NCI-H2107 treated with DMSO at 0.1 percent for 48 hours (cell line): ENCODE results near the gene ROS1.
"Not testable (repeated sequence)": the region's sequence is repeated elsewhere in the genome, so short reads cannot be mapped to it uniquely, and the experiment has no call there.

Source experiments
- DNase-seq: peaks from one replicate; lab custom pipeline; 2025; ENCODE audit not compliant: unreplicated experiment; lab: John Stamatoyannopoulos, UW

ROS1 gene

GRCh38 chr6:117425431-117426153, at the start of gene ROS1:
ROS1 (minus strand) TSS chr6:117425942; CDS start chr6:117425656, 286 bp downstream.
- DNase-seq, result no peak

- DNase-seq, result no peak
Observed at GRCh38 chr6:117473401-117473800, 47.7 kb upstream of the ROS1 start.

GRCh38 chr6:117472667-117473066, 46.9 kb upstream of the ROS1 start:
- no peak for DNase-seq

- no peak for DNase-seq
Observed at GRCh38 chr6:117469791-117470190, 44.0 kb upstream of the ROS1 start.

GRCh38 chr6:117469356-117469755, 43.6 kb upstream of the ROS1 start:
- DNase-seq, result no peak

- not testable (repeated sequence) for DNase-seq
Observed at GRCh38 chr6:117468527-117468926, 42.8 kb upstream of the ROS1 start.

- no peak for DNase-seq
Observed at GRCh38 chr6:117467876-117468275, 42.1 kb upstream of the ROS1 start.

GRCh38 chr6:117465691-117466090, 39.9 kb upstream of the ROS1 start:
- DNase-seq, result no peak

GRCh38 chr6:117464700-117465099, 39.0 kb upstream of the ROS1 start:
- DNase-seq, result no peak

- no peak for DNase-seq
Observed at GRCh38 chr6:117463762-117464665, 38.3 kb upstream of the ROS1 start.

- peak; percentile 6 for DNase-seq
Observed at GRCh38 chr6:117459204-117459944, 33.6 kb upstream of the ROS1 start.

- DNase-seq, result no peak
Observed at GRCh38 chr6:117456998-117457397, 31.3 kb upstream of the ROS1 start.

- DNase-seq, result no peak
Observed at GRCh38 chr6:117456250-117456649, 30.5 kb upstream of the ROS1 start.

- no peak for DNase-seq
Observed at GRCh38 chr6:117451671-117452070, 25.9 kb upstream of the ROS1 start.

- peak; percentile 3 for DNase-seq
Observed at GRCh38 chr6:117449549-117450439, 24.1 kb upstream of the ROS1 start.

- DNase-seq, result no peak
Observed at GRCh38 chr6:117448732-117449485, 23.2 kb upstream of the ROS1 start.

- DNase-seq, result no peak
Observed at GRCh38 chr6:117448011-117448410, 22.3 kb upstream of the ROS1 start.

- DNase-seq, result no peak
Observed at GRCh38 chr6:117446861-117447260, 21.1 kb upstream of the ROS1 start.

GRCh38 chr6:117444600-117444999, 18.9 kb upstream of the ROS1 start:
- no peak for DNase-seq

- DNase-seq, result not testable (repeated sequence)
Observed at GRCh38 chr6:117442313-117442712, 16.6 kb upstream of the ROS1 start.
